Raji (cell line): ENCODE measurements around the gene TAF10.

ENCODE experiments used
- POLR2A ChIP-seq: IDR thresholded peaks from 2 replicates; pipeline ENCODE4 v1.6.1; 2011; ENCODE audit warnings: low read depth, low read length, control low read depth; ENCODE audit not compliant: insufficient read depth

The TAF10 gene

DNA sequence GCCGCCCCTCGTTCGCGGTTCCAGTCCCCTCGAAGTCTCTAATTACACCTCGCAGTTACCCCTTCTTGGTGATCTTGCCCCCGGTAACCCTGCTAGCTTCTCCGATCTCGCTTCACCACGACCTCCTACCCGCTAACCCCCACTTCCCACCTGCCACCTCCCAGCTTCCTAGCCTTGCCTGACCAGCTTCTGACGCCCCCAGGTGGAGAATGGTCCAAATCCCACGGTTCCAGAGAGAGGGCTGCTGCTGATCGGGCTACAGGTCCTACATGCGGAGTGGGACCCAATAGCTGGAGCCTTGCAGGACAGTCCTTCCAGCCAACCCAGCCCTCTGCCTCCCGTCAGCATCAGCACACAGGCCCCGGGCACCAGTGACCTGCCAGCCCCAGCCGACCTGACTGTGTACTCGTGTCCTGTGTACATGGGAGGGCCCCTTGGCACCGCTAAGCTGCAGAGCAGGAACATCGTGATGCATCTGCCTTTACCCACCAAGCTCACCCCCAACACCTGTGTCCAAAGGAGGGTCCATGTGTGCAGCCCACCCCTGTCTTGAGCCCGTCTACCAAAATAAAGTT is 40.5 kb downstream of the TAF10 start:
- no peak for TF ChIP-seq POLR2A

GRCh38 chr11:6570691-6571427 is 41.2 kb downstream of the TAF10 start:
- TF ChIP-seq POLR2A: no peak

DNA sequence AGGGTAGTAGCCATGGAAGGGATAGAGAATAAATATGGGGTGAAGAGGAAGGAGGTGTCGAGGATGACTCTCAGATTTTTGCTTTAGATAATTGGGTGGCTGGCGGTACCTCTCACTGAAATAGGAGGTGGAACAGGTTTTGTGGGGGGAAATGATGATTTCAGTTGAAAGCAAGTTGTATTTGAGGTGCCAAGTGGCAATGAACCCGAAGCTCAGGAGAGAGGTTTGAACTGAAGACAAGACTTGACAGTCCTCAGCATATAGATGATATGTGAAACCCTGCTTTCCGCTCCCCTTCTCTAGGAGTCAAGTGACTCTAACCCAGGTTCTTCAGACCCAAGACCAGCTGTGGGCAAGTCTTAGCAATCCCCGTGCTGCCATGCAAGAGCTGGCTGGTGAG is 42.3 kb downstream of the TAF10 start:
- TF ChIP-seq POLR2A: no peak

- TF ChIP-seq POLR2A: no peak
These were observed 43.7 kb downstream of the TAF10 start for GRCh38 chr11:6568191-6568918.

GRCh38 chr11:6567371-6567745 is 44.7 kb downstream of the TAF10 start:
- no peak for TF ChIP-seq POLR2A

GRCh38 chr11:6566704-6567370 is 45.2 kb downstream of the TAF10 start:
- TF ChIP-seq POLR2A: no peak

GRCh38 chr11:6565988-6566703 is 45.9 kb downstream of the TAF10 start:
- TF ChIP-seq POLR2A: no peak

- TF ChIP-seq POLR2A: no peak
These were observed 46.7 kb downstream of the TAF10 start for GRCh38 chr11:6565325-6565724.

- TF ChIP-seq POLR2A: no peak
These were observed 48.3 kb downstream of the TAF10 start for GRCh38 chr11:6563667-6564066.

DNA sequence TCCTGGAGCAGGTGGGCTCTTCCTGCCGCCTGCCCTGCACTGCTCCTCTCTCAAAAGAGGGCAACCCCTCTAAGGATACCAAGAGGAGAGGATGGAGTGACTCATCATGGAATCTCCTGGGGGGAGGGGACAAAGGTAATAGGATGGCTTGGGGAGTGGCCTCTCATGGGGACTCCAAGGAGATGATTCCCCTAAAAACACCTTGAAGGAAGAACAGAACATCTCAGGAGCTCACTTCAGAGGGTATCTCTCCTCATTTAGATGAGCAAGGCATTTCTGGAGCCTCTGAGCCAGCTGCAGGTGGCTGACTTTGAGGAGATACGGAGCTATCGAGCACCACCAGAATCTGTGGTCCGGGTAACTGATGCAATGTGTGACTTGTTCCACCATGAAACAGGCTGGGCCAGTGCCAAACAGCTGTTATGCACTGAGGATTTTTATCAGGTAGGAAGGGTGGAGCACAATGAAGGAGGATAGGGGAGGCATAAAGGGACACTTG is 48.8 kb downstream of the TAF10 start:
- TF ChIP-seq POLR2A: no peak

DNA sequence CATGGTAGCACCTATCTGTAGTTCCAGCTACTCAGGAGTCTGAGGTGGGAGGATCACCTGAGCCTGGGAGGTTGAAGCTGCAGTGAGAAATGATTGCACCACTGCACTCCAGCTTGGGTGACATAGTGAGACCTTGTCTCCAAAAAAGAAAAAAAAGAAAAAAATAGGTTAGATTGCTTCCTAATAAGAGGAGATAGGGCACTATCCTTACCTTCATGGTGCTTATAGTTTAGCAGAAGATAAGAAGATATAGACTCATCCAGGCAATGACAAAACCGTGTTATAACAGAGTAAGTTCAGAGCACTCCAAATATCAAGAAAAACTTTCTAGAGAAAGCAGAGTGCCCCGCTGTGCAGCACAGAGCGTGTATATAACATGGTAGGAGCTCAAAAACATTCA is 50.7 kb downstream of the TAF10 start:
- TF ChIP-seq POLR2A: no peak
